ENCODE measurements around the gene SH3PXD2B. TPM values are rescaled to one million over a fixed set of nuclear protein-coding genes. Genes with fewer than 3 reads are reported as not detected.

The SH3PXD2B gene
- total RNA-seq, 3 donors from 2014 or later, result 35.3 to 118 (median 43.9) TPM

- Histone ChIP-seq H3K4me1 (no peaks in the 10 kb centered on the region), H3K27ac (no peak overlapping the region), H3K4me3 (no peak overlapping the region), H3K9me3 (peaks cover 0 to 5% of the 10 kb centered on the region in 2 donors), H3K27me3 (no peaks in the 10 kb centered on the region), H3K36me3 (no peaks in the 10 kb centered on the region)
- no peak for TF ChIP-seq CTCF (IDR thresholded peaks at IDR 0.05)
- no peak for TF ChIP-seq POLR2A (IDR thresholded peaks at IDR 0.05)
- TF ChIP-seq POLR2AphosphoS5 (IDR thresholded peaks at IDR 0.05), result no peak
- intact Hi-C loops (cut with DNase I; ENCODE audit: low total_unique reads), result no loop called here
- DNase-seq (ENCODE audit: low spot score in 2 of 2), result no peak
Measured at GRCh38 chr5:172302047-172302710, 152.1 kb downstream of the SH3PXD2B start.

- intact Hi-C loops (cut with DNase I; ENCODE audit: low total_unique reads), result loop anchor here (10.0 kb wide), 1 partner anchor 1055 kb away; no protein-coding TSS in a partner anchor
- TF ChIP-seq POLR2A (IDR thresholded peaks at IDR 0.05) (no peak), CTCF (IDR thresholded peaks at IDR 0.05) (no peak), POLR2AphosphoS5 (IDR thresholded peaks at IDR 0.05) (no peak)
- Histone ChIP-seq H3K27me3 (no peaks in the 10 kb centered on the region), H3K4me3 (no peak overlapping the region), H3K27ac (no peak overlapping the region), H3K4me1 (no peaks in the 10 kb centered on the region), H3K36me3 (no peaks in the 10 kb centered on the region), H3K9me3 (no peaks in the 10 kb centered on the region)
- no peak for DNase-seq (ENCODE audit: low spot score in 2 of 2)
Measured at GRCh38 chr5:172299916-172300439, 154.3 kb downstream of the SH3PXD2B start.

GRCh38 chr5:172294831-172295230 is 159.5 kb downstream of the SH3PXD2B start:
- Histone ChIP-seq H3K27ac (no peak overlapping the region), H3K9me3 (no peaks in the 10 kb centered on the region), H3K36me3 (no peaks in the 10 kb centered on the region), H3K4me3 (no peak overlapping the region), H3K4me1 (peaks cover 0 to 3% of the 10 kb centered on the region in 2 donors), H3K27me3 (no peaks in the 10 kb centered on the region)
- TF ChIP-seq CTCF (IDR thresholded peaks at IDR 0.05) (no peak), POLR2AphosphoS5 (IDR thresholded peaks at IDR 0.05) (no peak), POLR2A (IDR thresholded peaks at IDR 0.05) (no peak)
- intact Hi-C loops (cut with DNase I; ENCODE audit: low total_unique reads), result loop anchor here (10.0 kb wide), 1 partner anchor 1050 kb away; no protein-coding TSS in a partner anchor
- DNase-seq (ENCODE audit: low spot score in 2 of 2), result no peak

- intact Hi-C loops (cut with DNase I; ENCODE audit: low total_unique reads), result loop anchor here (10.0 kb wide), 1 partner anchor 1049 kb away; no protein-coding TSS in a partner anchor
- H3K4me3 ChIP-seq, result no peak overlapping the region
- TF ChIP-seq POLR2AphosphoS5 (IDR thresholded peaks at IDR 0.05), result no peak
- no peak for TF ChIP-seq POLR2A (IDR thresholded peaks at IDR 0.05)
- TF ChIP-seq CTCF (IDR thresholded peaks at IDR 0.05), result no peak
Measured at GRCh38 chr5:172293745-172294342, 160.5 kb downstream of the SH3PXD2B start.

More at GRCh38 chr5:172293745-172294342, 160.5 kb downstream of the SH3PXD2B start:
- Histone ChIP-seq H3K27me3 (no peaks in the 10 kb centered on the region), H3K9me3 (no peaks in the 10 kb centered on the region), H3K4me1 (peaks cover 0 to 3% of the 10 kb centered on the region in 2 donors), H3K27ac (no peak overlapping the region), H3K36me3 (no peaks in the 10 kb centered on the region)
- no peak for DNase-seq (ENCODE audit: low spot score in 2 of 2)
